HL-60 (cell line): ENCODE measurements around the gene F8A3.

Experiments
- DNase-seq, 2 experiments: peaks; one replicate each; pipeline ENCODE4 v3.0.0-alpha.2; 2010 to 2020; ENCODE audit warnings: low read depth in 1 of 2, low spot score in 1 of 2
- H3K27ac ChIP-seq: fragments of 250-450 bp; sonication (Bioruptor Pico); replicated peaks from 2 replicates; pipeline ENCODE4 v1.5.1; 2020; ENCODE audit warnings: mild to moderate bottlenecking, moderate library complexity
- H3K27me3 ChIP-seq: fragments of 250-450 bp; sonication (Bioruptor Pico); 2 replicates; pipeline ENCODE4 v1.5.1; 2021; ENCODE audit warnings: mild to moderate bottlenecking, moderate library complexity; ENCODE audit not compliant: insufficient read depth, poor library complexity, severe bottlenecking
- H3K4me3 ChIP-seq: replicated peaks from 2 replicates; pipeline ENCODE4 v1.5.1; 2011; ENCODE audit warnings: mild to moderate bottlenecking, control low read depth, low read length; ENCODE audit not compliant: insufficient read depth
- CTCF ChIP-seq: IDR thresholded peaks from one replicate; pipeline ENCODE4 v1.5.1; 2011; ENCODE audit warnings: low read length, control low read depth, inconsistent platforms; ENCODE audit not compliant: insufficient read depth
- GABPA ChIP-seq: IDR thresholded peaks from 2 replicates; pipeline ENCODE4 v1.6.1; 2012; ENCODE audit warnings: low read depth
- POLR2AphosphoS5 ChIP-seq: IDR thresholded peaks from 2 replicates; pipeline ENCODE4 v1.6.1; 2012; ENCODE audit warnings: low read depth
- SPI1 ChIP-seq: IDR thresholded peaks from 2 replicates; pipeline ENCODE4 v1.6.1; 2012; ENCODE audit warnings: low read depth, mild to moderate bottlenecking, borderline replicate concordance
- TF ChIP-seq, protein P1 (sequence below): IDR thresholded peaks from 2 replicates; pipeline ENCODE4 v1.6.1; 2012; ENCODE audit warnings: low read depth; ENCODE audit not compliant: insufficient replicate concordance

The F8A3 gene

DNA sequence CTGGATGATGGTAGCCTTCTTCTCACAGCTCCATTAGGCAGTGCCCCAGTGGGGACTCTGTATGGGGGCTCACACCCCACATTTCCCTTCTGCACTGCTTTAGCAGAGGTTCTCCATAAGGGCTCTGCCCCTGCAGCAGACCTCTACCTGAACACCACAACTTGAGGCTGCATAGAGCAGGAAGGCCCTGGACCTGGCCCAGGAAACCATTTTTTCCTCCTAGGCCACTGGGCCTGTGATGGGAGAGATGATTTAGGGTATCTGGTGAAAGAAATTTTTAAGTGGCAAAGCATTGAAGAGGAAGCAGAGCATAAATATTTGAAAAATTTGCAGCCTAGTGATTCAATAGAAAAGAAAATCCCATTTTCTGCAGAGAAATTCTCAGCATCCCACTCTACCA is 17.3 kb downstream of the F8A3 start:
- TF ChIP-seq GABPA (no peak), CTCF (no peak)
- TF ChIP-seq, protein P1, sequence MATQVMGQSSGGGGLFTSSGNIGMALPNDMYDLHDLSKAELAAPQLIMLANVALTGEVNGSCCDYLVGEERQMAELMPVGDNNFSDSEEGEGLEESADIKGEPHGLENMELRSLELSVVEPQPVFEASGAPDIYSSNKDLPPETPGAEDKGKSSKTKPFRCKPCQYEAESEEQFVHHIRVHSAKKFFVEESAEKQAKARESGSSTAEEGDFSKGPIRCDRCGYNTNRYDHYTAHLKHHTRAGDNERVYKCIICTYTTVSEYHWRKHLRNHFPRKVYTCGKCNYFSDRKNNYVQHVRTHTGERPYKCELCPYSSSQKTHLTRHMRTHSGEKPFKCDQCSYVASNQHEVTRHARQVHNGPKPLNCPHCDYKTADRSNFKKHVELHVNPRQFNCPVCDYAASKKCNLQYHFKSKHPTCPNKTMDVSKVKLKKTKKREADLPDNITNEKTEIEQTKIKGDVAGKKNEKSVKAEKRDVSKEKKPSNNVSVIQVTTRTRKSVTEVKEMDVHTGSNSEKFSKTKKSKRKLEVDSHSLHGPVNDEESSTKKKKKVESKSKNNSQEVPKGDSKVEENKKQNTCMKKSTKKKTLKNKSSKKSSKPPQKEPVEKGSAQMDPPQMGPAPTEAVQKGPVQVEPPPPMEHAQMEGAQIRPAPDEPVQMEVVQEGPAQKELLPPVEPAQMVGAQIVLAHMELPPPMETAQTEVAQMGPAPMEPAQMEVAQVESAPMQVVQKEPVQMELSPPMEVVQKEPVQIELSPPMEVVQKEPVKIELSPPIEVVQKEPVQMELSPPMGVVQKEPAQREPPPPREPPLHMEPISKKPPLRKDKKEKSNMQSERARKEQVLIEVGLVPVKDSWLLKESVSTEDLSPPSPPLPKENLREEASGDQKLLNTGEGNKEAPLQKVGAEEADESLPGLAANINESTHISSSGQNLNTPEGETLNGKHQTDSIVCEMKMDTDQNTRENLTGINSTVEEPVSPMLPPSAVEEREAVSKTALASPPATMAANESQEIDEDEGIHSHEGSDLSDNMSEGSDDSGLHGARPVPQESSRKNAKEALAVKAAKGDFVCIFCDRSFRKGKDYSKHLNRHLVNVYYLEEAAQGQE, result no peak
- Histone ChIP-seq H3K4me3 (no peak overlapping the region), H3K27me3 (no peaks in the 10 kb centered on the region), H3K27ac (no peak overlapping the region)
- DNase-seq, result no peak

DNA sequence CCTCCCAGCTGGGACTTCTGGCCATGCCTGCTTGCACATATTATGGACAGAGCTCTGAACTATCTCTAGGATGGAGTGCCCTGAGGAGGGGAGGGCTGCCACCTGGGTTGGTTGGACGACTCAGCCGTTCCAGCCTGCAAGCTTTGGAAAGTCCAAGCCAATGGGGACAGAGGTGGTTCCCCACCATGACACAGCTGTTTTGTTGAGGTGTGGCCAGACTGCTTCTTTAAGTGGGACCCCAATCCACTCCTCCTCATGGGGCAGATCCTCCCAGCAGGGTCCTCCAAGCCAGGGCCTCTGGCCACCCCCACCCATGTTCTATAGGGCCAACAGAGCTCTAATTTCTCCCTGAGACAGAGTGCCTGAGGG is 22.7 kb downstream of the F8A3 start:
- TF ChIP-seq GABPA (no peak), POLR2AphosphoS5 (no peak), CTCF (no peak), SPI1 (no peak)
- TF ChIP-seq, protein P1, result no peak
- no peak overlapping the region for H3K27ac ChIP-seq
- H3K4me3 ChIP-seq, result no peak overlapping the region
- H3K27me3 ChIP-seq, result no peaks in the 10 kb centered on the region
- no peak for DNase-seq

- H3K27me3 ChIP-seq, result no peaks in the 10 kb centered on the region
- no peak overlapping the region for H3K4me3 ChIP-seq
- TF ChIP-seq GABPA, result no peak
- DNase-seq, result no peak
- no peak overlapping the region for H3K27ac ChIP-seq
These were observed 23.3 kb downstream of the F8A3 start for GRCh38 chrX:155434906-155435743.

DNA sequence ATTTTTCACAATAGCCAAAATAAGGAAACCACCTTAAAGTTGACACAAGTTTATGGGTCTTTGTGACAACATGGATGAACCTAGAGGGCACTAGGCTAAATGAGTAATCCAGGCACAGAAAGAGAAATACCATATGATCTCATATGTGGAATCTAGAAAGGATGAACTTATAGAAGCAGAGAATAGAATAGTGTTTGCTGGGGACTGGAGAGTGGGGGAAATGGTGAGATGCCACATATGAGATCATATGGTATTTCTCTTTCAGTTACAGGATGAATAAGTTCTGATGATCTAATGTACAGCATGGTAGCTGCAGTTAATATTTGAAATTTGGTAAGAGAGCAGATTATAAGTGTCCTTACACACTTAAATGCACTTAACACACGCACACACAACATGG is 40.7 kb downstream of the F8A3 start:
- TF ChIP-seq POLR2AphosphoS5, result no peak
- no peak for TF ChIP-seq GABPA
- no peak for TF ChIP-seq CTCF
- TF ChIP-seq SPI1, result no peak
- TF ChIP-seq, protein P1, result no peak
- Histone ChIP-seq H3K4me3 (no peak overlapping the region), H3K27me3 (no peaks in the 10 kb centered on the region), H3K27ac (no peak overlapping the region)
- DNase-seq, result no peak
